GM12873 (cell line): Measurements from ENCODE around the gene KRTAP10-9.

Experiments
- TF ChIP-seq, protein P1 (sequence below): IDR thresholded peaks from 2 replicates; pipeline ENCODE4 v1.5.1; 2012; ENCODE audit warnings: low read depth, mild to moderate bottlenecking, moderate library complexity, low read length, control low read depth; ENCODE audit not compliant: insufficient read depth; ENCODE audit errors: missing control alignments

KRTAP10-9 gene

GRCh38 chr21:44615466-44615865 lies 11.4 kb upstream of the KRTAP10-9 start:
- TF ChIP-seq, protein P1, sequence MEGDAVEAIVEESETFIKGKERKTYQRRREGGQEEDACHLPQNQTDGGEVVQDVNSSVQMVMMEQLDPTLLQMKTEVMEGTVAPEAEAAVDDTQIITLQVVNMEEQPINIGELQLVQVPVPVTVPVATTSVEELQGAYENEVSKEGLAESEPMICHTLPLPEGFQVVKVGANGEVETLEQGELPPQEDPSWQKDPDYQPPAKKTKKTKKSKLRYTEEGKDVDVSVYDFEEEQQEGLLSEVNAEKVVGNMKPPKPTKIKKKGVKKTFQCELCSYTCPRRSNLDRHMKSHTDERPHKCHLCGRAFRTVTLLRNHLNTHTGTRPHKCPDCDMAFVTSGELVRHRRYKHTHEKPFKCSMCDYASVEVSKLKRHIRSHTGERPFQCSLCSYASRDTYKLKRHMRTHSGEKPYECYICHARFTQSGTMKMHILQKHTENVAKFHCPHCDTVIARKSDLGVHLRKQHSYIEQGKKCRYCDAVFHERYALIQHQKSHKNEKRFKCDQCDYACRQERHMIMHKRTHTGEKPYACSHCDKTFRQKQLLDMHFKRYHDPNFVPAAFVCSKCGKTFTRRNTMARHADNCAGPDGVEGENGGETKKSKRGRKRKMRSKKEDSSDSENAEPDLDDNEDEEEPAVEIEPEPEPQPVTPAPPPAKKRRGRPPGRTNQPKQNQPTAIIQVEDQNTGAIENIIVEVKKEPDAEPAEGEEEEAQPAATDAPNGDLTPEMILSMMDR, result no peak

- TF ChIP-seq, protein P1, result no peak
Measured at GRCh38 chr21:44615911-44616590, 10.8 kb upstream of the KRTAP10-9 start.

GRCh38 chr21:44616591-44616926 lies 10.3 kb upstream of the KRTAP10-9 start:
- TF ChIP-seq, protein P1, result no peak

DNA sequence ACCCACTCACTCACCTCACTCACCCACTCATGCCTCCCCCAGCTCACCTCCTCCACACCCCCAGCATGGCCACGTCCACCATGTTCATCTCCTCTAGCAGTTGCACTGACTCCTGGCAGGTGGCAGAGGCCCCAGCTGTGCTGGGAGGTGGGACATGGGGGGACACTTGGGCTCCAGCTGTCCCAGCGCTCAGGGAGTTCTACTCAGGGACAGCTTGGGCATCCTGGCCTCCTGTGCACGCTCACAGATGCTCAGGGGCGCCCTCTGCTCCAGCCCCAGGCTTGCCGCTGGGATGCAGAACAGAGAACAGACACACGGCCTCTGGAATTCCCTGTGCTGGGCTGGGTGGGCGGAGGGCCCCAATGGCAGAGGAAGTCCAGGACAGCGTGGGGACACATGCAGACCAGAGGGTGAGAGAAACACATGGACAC lies 9.8 kb upstream of the KRTAP10-9 start:
- TF ChIP-seq, protein P1, result no peak

DNA sequence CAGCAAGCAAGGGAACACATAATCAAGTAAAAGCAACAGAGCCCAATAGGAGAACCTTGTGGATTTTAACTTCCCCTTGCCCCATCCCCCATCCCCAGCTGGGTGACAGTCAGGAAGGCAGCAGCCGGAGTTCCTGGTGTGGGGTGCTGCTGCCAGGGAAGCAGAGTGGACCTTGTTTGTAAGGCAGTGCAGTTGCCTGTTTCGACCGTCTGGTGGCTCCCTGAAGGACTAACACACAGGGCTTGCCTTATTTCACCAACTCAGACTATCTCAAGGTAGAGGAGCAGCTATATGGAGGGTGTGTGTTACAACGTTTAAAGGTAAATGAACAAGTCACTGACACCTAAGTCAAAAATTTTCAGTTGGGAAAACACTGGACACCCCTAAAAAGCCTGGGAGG lies 8.4 kb upstream of the KRTAP10-9 start:
- TF ChIP-seq, protein P1, result peak; percentile 31

DNA sequence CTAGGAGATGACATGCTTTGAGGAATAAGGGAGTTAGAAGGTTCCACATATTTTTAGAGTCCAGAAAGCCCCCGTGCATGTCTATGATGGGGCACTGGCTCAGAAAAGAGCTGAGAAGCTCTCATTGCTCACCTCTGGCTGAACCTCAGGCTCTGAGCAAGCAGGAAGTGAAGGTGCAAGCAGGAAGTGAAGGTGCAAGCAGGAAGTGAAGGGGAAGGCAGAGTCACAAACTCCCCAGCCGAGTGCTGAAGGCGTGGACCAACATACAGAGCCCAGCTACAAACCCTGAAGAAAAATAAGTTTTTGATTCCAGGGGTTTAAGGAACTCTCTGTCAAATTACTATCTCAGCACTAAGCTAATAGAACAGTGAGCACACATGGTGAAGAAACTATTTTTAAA lies 8.0 kb upstream of the KRTAP10-9 start:
- TF ChIP-seq, protein P1, result no peak

GRCh38 chr21:44619886-44620285 lies 7.0 kb upstream of the KRTAP10-9 start:
- TF ChIP-seq, protein P1, result no peak
